GM23338 (cell line): ENCODE data around the gene PRPF19. TPM values are rescaled to one million over a fixed set of nuclear protein-coding genes. Genes with fewer than 3 reads are reported as not detected.
A peak's percentile ranks its signal among the peaks of the same experiment; 100 is the strongest.

Experiments used
- ATAC-seq: fragments of 200-7000 bp; cut with Tn5 transposase; 3 replicates; pipeline ENCODE4 v1.9.1; 2020
- DNase-seq: peaks from one replicate; pipeline ENCODE4 v3.0.0-alpha.2; 2015; ENCODE audit warnings: low spot score
- H2AFZ ChIP-seq: fragments of 200-600 bp; sonication (generic); 2 replicates; pipeline ENCODE4 v1.8.0; 2016; ENCODE audit warnings: antibody characterized with exemption, mild to moderate bottlenecking, moderate library complexity
- H3F3A ChIP-seq: fragments of 200-600 bp; sonication (generic); replicated peaks from 2 replicates; pipeline ENCODE4 v1.8.0; 2017; ENCODE audit warnings: antibody characterized with exemption, mixed run types, low read depth
- H3K27ac ChIP-seq: fragments of 200-600 bp; sonication (generic); 2 replicates; pipeline ENCODE4 v1.6.1; 2016; ENCODE audit warnings: low read depth
- H3K27me3 ChIP-seq: fragments of 200-600 bp; sonication (generic); 2 replicates; pipeline ENCODE4 v1.8.0; 2016; ENCODE audit warnings: mild to moderate bottlenecking, mixed run types, moderate library complexity; ENCODE audit not compliant: insufficient read depth
- H3K36me3 ChIP-seq: fragments of 200-600 bp; sonication (generic); 2 replicates; pipeline ENCODE4 v1.8.0; 2016; ENCODE audit warnings: mild to moderate bottlenecking; ENCODE audit not compliant: insufficient read depth
- H3K4me1 ChIP-seq: fragments of 200-600 bp; sonication (generic); 2 replicates; pipeline ENCODE4 v1.8.0; 2016; ENCODE audit warnings: mild to moderate bottlenecking, moderate library complexity; ENCODE audit not compliant: insufficient read depth
- H3K4me2 ChIP-seq: fragments of 200-600 bp; sonication (generic); 2 replicates; pipeline ENCODE4 v1.7.1; 2017; ENCODE audit warnings: mixed run types
- H3K4me3 ChIP-seq: fragments of 200-600 bp; sonication (generic); 2 replicates; pipeline ENCODE4 v1.6.1; 2016; ENCODE audit warnings: mixed run types
- H3K79me2 ChIP-seq: fragments of 200-600 bp; sonication (generic); replicated peaks from 2 replicates; pipeline ENCODE4 v1.8.0; 2017; ENCODE audit warnings: mild to moderate bottlenecking; ENCODE audit not compliant: insufficient read depth
- H3K9me2 ChIP-seq: fragments of 200-600 bp; sonication (generic); 2 replicates; pipeline ENCODE4 v1.8.0; 2017; ENCODE audit not compliant: insufficient read depth
- H4K20me1 ChIP-seq: fragments of 200-600 bp; sonication (generic); replicated peaks from 2 replicates; pipeline ENCODE4 v1.8.0; 2017; ENCODE audit warnings: mild to moderate bottlenecking; ENCODE audit not compliant: insufficient read depth
- H3K27ac Mint-ChIP-seq: 2 replicates; pipeline ENCODE4 v1.8.0; 2020; ENCODE audit warnings: inconsistent platforms, mild to moderate bottlenecking, moderate library complexity, mixed read lengths
- H3K27me3 Mint-ChIP-seq: 3 replicates; pipeline ENCODE4 v1.8.0; 2022; ENCODE audit warnings: low read depth, mild to moderate bottlenecking, moderate library complexity, mixed read lengths, inconsistent platforms; ENCODE audit not compliant: insufficient read depth, poor library complexity
- H3K36me3 Mint-ChIP-seq: 3 replicates; pipeline ENCODE4 v1.8.0; 2021; ENCODE audit warnings: low read depth, mild to moderate bottlenecking, inconsistent platforms, moderate library complexity, mixed read lengths
- H3K4me1 Mint-ChIP-seq: 3 replicates; pipeline ENCODE4 v1.8.0; 2020; ENCODE audit warnings: mild to moderate bottlenecking, inconsistent platforms, mixed read lengths
- H3K4me3 Mint-ChIP-seq: 3 replicates; pipeline ENCODE4 v1.8.0; 2021; ENCODE audit warnings: moderate library complexity, mild to moderate bottlenecking, inconsistent platforms, mixed read lengths
- H3K9me3 Mint-ChIP-seq: 3 replicates; pipeline ENCODE4 v1.8.0; 2020; ENCODE audit warnings: moderate library complexity, mild to moderate bottlenecking, inconsistent platforms, mixed read lengths
- CREB1 ChIP-seq: fragments of 250-450 bp; sonication (Bioruptor Pico); IDR thresholded peaks from 2 replicates; pipeline ENCODE4 v1.5.0; 2020; ENCODE audit warnings: low read depth, mild to moderate bottlenecking, moderate library complexity
- ETS1 ChIP-seq: IDR thresholded peaks from 2 replicates; pipeline ENCODE4 v1.6.1; 2016; ENCODE audit warnings: antibody characterized with exemption
- EZH2 ChIP-seq: fragments of 200-600 bp; sonication (generic); IDR thresholded peaks from one replicate; pipeline ENCODE4 v1.8.0; 2017; ENCODE audit warnings: antibody characterized with exemption, mild to moderate bottlenecking, low read depth; ENCODE audit not compliant: unreplicated experiment
- EZH2phosphoT487 ChIP-seq: fragments of 200-600 bp; sonication (generic); IDR thresholded peaks from one replicate; pipeline ENCODE4 v1.8.1; 2018; ENCODE audit warnings: antibody characterized with exemption; ENCODE audit not compliant: unreplicated experiment
- NANOG ChIP-seq: IDR thresholded peaks from 2 replicates; pipeline ENCODE4 v1.6.1; 2016; ENCODE audit warnings: antibody characterized with exemption, borderline replicate concordance
- STAT1 ChIP-seq: IDR thresholded peaks from one replicate; pipeline ENCODE4 v1.6.1; 2016; ENCODE audit warnings: antibody characterized with exemption; ENCODE audit not compliant: unreplicated experiment
- ZNF114 ChIP-seq: fragments of 250-450 bp; sonication (Bioruptor Pico); IDR thresholded peaks from 2 replicates; pipeline ENCODE4 v1.5.0; 2020; ENCODE audit warnings: mild to moderate bottlenecking, moderate library complexity
- ZNF331 ChIP-seq: fragments of 250-450 bp; sonication (Bioruptor Pico); IDR thresholded peaks from 2 replicates; pipeline ENCODE4 v1.5.0; 2020; ENCODE audit warnings: low read depth, mild to moderate bottlenecking, moderate library complexity
- ZNF462 ChIP-seq: fragments of 250-450 bp; sonication (Bioruptor Pico); IDR thresholded peaks from 2 replicates; pipeline ENCODE4 v1.5.0; 2020; ENCODE audit warnings: mild to moderate bottlenecking, moderate library complexity
- polyA plus RNA-seq: library from polyadenylated mRNA; unstranded; fragments of >200 nt; fragmentation: Nextera tagmentation; extraction: Ambion mirVana; gene quantifications from 2 replicates; pipeline ENCODE4 v1.2.1, GENCODE V29; 2016
- total RNA-seq: library from RNA; depleted of rRNA; stranded (reverse); fragments of >200 nt; shearing (Covaris generic); gene quantifications from 2 replicates; pipeline ENCODE4 v1.2.3, GENCODE V29; 2014
- TF ChIP-seq, protein P1 (sequence below), 2 experiments: fragments of 200-600 bp in 1 of 2; sonication (generic) in 1 of 2; conservative IDR thresholded peaks; 2 replicates each; pipeline versions ENCODE4 v1.5.1 to v1.6.1; 2016 to 2017; ENCODE audit warnings: antibody characterized with exemption in 2 of 2, low read depth in 2 of 2, mild to moderate bottlenecking in 2 of 2, moderate library complexity in 1 of 2
- TF ChIP-seq, protein P2 (sequence below): IDR thresholded peaks from one replicate; pipeline ENCODE4 v1.6.1; 2018; ENCODE audit warnings: antibody characterized with exemption; ENCODE audit not compliant: unreplicated experiment

PRPF19 gene
- total and polyA plus RNA-seq, 2 experiments from 2014 or later: 153 to 161 TPM

GRCh38 chr11:60915248-60915914 lies 9.0 kb upstream of the PRPF19 start:
- H3K27ac Mint-ChIP-seq: peak overlapping the region; percentile 79
- Histone ChIP-seq H3K9me2 (no peaks in the 10 kb centered on the region), H3K79me2 (peaks cover 29% of the 10 kb centered on the region), H3F3A (0 out of 2 replicates have a peak, but pooled peaks cover 6% of the 10 kb centered on the region), H3K4me1 (peaks cover 29% of the 10 kb centered on the region), H3K36me3 (no peaks in the 10 kb centered on the region), H3K4me3 (peak overlapping the region; percentile 56), H2AFZ (peak overlapping the region; percentile 6; the same call in 1 of the 2 replicates), H4K20me1 (peaks cover 7% of the 10 kb centered on the region; the same call in 1 of the 2 replicates), H3K4me2 (peak overlapping the region; percentile 88), H3K27ac (0 out of 2 replicates have a peak overlapping the region, but pooled peaks have one; percentile 7), H3K27me3 (no peaks in the 10 kb centered on the region)
- peaks cover 15% of the 10 kb centered on the region for H3K36me3 Mint-ChIP-seq
- 0 out of 2 replicates have a peak, but pooled peaks have one; percentile 21 for TF ChIP-seq CREB1 (CRISPR knock-in tag)
- TF ChIP-seq ETS1: no peak
- TF ChIP-seq, protein P1, sequence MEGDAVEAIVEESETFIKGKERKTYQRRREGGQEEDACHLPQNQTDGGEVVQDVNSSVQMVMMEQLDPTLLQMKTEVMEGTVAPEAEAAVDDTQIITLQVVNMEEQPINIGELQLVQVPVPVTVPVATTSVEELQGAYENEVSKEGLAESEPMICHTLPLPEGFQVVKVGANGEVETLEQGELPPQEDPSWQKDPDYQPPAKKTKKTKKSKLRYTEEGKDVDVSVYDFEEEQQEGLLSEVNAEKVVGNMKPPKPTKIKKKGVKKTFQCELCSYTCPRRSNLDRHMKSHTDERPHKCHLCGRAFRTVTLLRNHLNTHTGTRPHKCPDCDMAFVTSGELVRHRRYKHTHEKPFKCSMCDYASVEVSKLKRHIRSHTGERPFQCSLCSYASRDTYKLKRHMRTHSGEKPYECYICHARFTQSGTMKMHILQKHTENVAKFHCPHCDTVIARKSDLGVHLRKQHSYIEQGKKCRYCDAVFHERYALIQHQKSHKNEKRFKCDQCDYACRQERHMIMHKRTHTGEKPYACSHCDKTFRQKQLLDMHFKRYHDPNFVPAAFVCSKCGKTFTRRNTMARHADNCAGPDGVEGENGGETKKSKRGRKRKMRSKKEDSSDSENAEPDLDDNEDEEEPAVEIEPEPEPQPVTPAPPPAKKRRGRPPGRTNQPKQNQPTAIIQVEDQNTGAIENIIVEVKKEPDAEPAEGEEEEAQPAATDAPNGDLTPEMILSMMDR (conservative IDR thresholded peaks at IDR 0.05; ENCODE audit: low read depth in 2 of 2): peak; percentile 27 to 50
- TF ChIP-seq NANOG: no peak
- no peak for TF ChIP-seq ZNF462 (CRISPR knock-in tag)
- TF ChIP-seq, protein P2, sequence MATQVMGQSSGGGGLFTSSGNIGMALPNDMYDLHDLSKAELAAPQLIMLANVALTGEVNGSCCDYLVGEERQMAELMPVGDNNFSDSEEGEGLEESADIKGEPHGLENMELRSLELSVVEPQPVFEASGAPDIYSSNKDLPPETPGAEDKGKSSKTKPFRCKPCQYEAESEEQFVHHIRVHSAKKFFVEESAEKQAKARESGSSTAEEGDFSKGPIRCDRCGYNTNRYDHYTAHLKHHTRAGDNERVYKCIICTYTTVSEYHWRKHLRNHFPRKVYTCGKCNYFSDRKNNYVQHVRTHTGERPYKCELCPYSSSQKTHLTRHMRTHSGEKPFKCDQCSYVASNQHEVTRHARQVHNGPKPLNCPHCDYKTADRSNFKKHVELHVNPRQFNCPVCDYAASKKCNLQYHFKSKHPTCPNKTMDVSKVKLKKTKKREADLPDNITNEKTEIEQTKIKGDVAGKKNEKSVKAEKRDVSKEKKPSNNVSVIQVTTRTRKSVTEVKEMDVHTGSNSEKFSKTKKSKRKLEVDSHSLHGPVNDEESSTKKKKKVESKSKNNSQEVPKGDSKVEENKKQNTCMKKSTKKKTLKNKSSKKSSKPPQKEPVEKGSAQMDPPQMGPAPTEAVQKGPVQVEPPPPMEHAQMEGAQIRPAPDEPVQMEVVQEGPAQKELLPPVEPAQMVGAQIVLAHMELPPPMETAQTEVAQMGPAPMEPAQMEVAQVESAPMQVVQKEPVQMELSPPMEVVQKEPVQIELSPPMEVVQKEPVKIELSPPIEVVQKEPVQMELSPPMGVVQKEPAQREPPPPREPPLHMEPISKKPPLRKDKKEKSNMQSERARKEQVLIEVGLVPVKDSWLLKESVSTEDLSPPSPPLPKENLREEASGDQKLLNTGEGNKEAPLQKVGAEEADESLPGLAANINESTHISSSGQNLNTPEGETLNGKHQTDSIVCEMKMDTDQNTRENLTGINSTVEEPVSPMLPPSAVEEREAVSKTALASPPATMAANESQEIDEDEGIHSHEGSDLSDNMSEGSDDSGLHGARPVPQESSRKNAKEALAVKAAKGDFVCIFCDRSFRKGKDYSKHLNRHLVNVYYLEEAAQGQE: no peak
- TF ChIP-seq ZNF114: no peak
- no peak for TF ChIP-seq STAT1
- no peak for TF ChIP-seq EZH2
- TF ChIP-seq ZNF331 (CRISPR knock-in tag): no peak
- no peak for TF ChIP-seq EZH2phosphoT487
- peaks cover 6% of the 10 kb centered on the region for H3K27me3 Mint-ChIP-seq
- DNase-seq: peak; percentile 85
- ATAC-seq: peak; percentile 70
- no peaks in the 10 kb centered on the region; the same call in 2 of the 3 replicates for H3K9me3 Mint-ChIP-seq
- peak overlapping the region; percentile 91 for H3K4me3 Mint-ChIP-seq
- peaks cover 43% of the 10 kb centered on the region for H3K4me1 Mint-ChIP-seq
